Measurements from ENCODE around the gene IMP4. TPM values are rescaled to one million over a fixed set of nuclear protein-coding genes. Genes with fewer than 3 reads are reported as not detected.

Gene IMP4
- total RNA-seq, 1 experiment from 2014 or later = 101 TPM

GRCh38 chr2:130318906-130319305 is 23.8 kb upstream of the IMP4 start:
- Histone ChIP-seq H3K9me3 (ENCODE audit: control insufficient read depth, low read depth, low read length) (no peaks in the 10 kb centered on the region), H3K56ac (ENCODE audit: insufficient read length, low read depth, low read length) (no peak overlapping the region)
- no peak overlapping the region for H3K27ac Mint-ChIP-seq

More at GRCh38 chr2:130318906-130319305, 23.8 kb upstream of the IMP4 start:
- Histone ChIP-seq H2AK5ac (ENCODE audit: insufficient read length, low read length) (no peak overlapping the region), H3K79me2 (ENCODE audit: insufficient read depth, low read length) (no peaks in the 10 kb centered on the region), H3K27ac (ENCODE audit: insufficient read length, low read depth, low read length) (no peak overlapping the region), H3K4me2 (ENCODE audit: insufficient read depth, insufficient read length, low read length) (no peak overlapping the region), H4K20me1 (ENCODE audit: control insufficient read depth, insufficient read depth, insufficient read length) (no peaks in the 10 kb centered on the region), H4K5ac (ENCODE audit: insufficient read length, low read depth, low read length) (no peak overlapping the region), H3T11ph (ENCODE audit: low read length) (no peak overlapping the region), H2AFZ (ENCODE audit: low read length) (no peak overlapping the region), H3K14ac (ENCODE audit: insufficient read depth, low read length) (no peak overlapping the region; the same call in 1 of the 2 replicates), H3K4me1 (ENCODE audit: insufficient read depth, low read length) (no peaks in the 10 kb centered on the region), H3K23ac (ENCODE audit: insufficient read length, low read depth, low read length) (no peak overlapping the region), H2BK12ac (ENCODE audit: insufficient read length, low read depth, low read length) (no peak overlapping the region), H2BK120ac (ENCODE audit: low read depth, low read length, poor library complexity, severe bottlenecking) (no peak overlapping the region), H2BK20ac (ENCODE audit: low read depth, low read length, poor library complexity, severe bottlenecking) (no peak overlapping the region), H3K79me1 (ENCODE audit: insufficient read depth, low read depth, low read length, poor library complexity, severe bottlenecking) (no peaks in the 10 kb centered on the region), H4K91ac (ENCODE audit: insufficient read length, low read depth, low read length) (no peak overlapping the region), H3K9ac (ENCODE audit: extremely low read depth, insufficient read length, low read length) (no peak overlapping the region), H3K18ac (ENCODE audit: insufficient read length, low read depth, low read length) (no peak overlapping the region), H3K23me2 (ENCODE audit: insufficient read length, low read depth, low read length, poor library complexity, severe bottlenecking) (no peaks in the 10 kb centered on the region), H3K27me3 (ENCODE audit: insufficient read depth, low read length) (no peaks in the 10 kb centered on the region), H3K4ac (ENCODE audit: low read depth, low read length) (no peak overlapping the region), H2BK15ac (ENCODE audit: low read depth, low read length) (no peak overlapping the region), H2BK5ac (ENCODE audit: insufficient read length, low read length) (no peak overlapping the region), H4K8ac (replicated peaks; ENCODE audit: insufficient read length, low read depth, low read length) (no peak overlapping the region)
- no peak for DNase-seq
- H3K4me1 Mint-ChIP-seq = no peaks in the 10 kb centered on the region
- H3K27me3 Mint-ChIP-seq (ENCODE audit: low read depth) = peaks cover 9% of the 10 kb centered on the region
- no peak for TF ChIP-seq CTCF (conservative IDR thresholded peaks at IDR 0.05)
- no peaks in the 10 kb centered on the region for H3K36me3 Mint-ChIP-seq (ENCODE audit: insufficient read depth in 1 of 3, low read depth in 3 of 3)
- H3K4me3 Mint-ChIP-seq = no peak overlapping the region; a peak in 1 of 5 replicates
- no CpG with 5 or more reads among the region's 7 CpGs for WGBS (ENCODE audit: extremely low coverage, insufficient read length, low lambda C conversion rate)
- H3K9me3 Mint-ChIP-seq = no peaks in the 10 kb centered on the region

All from H9 (cell line).